Neural progenitor cell (in vitro differentiated cells): Measurements from ENCODE around the gene PDGFB. TPM values are rescaled to one million over a fixed set of nuclear protein-coding genes. Genes with fewer than 3 reads are reported as not detected.

Experiments
- DNase-seq: peaks from one replicate; pipeline ENCODE4 v3.0.0-alpha.2; 2016; ENCODE audit warnings: low spot score
- H2AFZ ChIP-seq: fragments of 200-600 bp; sonication (generic); replicated peaks from 2 replicates; pipeline ENCODE4 v1.6.1; 2016; ENCODE audit warnings: antibody characterized with exemption
- H3F3A ChIP-seq: fragments of 200-600 bp; sonication (generic); 2 replicates; pipeline ENCODE4 v1.6.1; 2016; ENCODE audit warnings: antibody characterized with exemption, low read depth
- H3K27ac ChIP-seq: fragments of 200-600 bp; sonication (generic); 2 replicates; pipeline ENCODE4 v1.5.1; 2016; ENCODE audit warnings: mild to moderate bottlenecking
- H3K27me3 ChIP-seq: fragments of 200-600 bp; sonication (generic); 2 replicates; pipeline ENCODE4 v1.6.1; 2016; ENCODE audit warnings: mild to moderate bottlenecking, moderate library complexity
- H3K36me3 ChIP-seq: fragments of 200-600 bp; sonication (generic); 2 replicates; pipeline ENCODE4 v1.5.1; 2016
- H3K4me1 ChIP-seq: fragments of 200-600 bp; sonication (generic); 2 replicates; pipeline ENCODE4 v1.6.1; 2016; ENCODE audit warnings: mixed run types
- H3K4me2 ChIP-seq: fragments of 200-600 bp; sonication (generic); 2 replicates; pipeline ENCODE4 v1.6.1; 2016
- H3K4me3 ChIP-seq: fragments of 200-600 bp; sonication (generic); 2 replicates; pipeline ENCODE4 v1.5.1; 2016
- H3K79me2 ChIP-seq: fragments of 200-600 bp; sonication (generic); 2 replicates; pipeline ENCODE4 v1.6.1; 2016; ENCODE audit warnings: low read depth
- H3K9ac ChIP-seq: fragments of 200-600 bp; sonication (generic); 2 replicates; pipeline ENCODE4 v1.6.1; 2016
- H3K9me3 ChIP-seq: fragments of 200-600 bp; sonication (generic); 2 replicates; pipeline ENCODE4 v1.5.1; 2016; ENCODE audit warnings: low read depth
- H4K20me1 ChIP-seq: fragments of 200-600 bp; sonication (generic); 2 replicates; pipeline ENCODE4 v1.6.1; 2016; ENCODE audit warnings: low read depth
- H3K27ac Mint-ChIP-seq: 3 replicates; pipeline ENCODE4 v1.8.0; 2021; ENCODE audit warnings: mixed read lengths
- H3K27me3 Mint-ChIP-seq: 2 replicates; pipeline ENCODE4 v1.8.0; 2022; ENCODE audit warnings: low read depth, mild to moderate bottlenecking, inconsistent platforms, moderate library complexity, mixed read lengths; ENCODE audit not compliant: insufficient read depth
- H3K36me3 Mint-ChIP-seq: 3 replicates; pipeline ENCODE4 v1.8.0; 2021; ENCODE audit warnings: mixed read lengths
- H3K4me1 Mint-ChIP-seq: 3 replicates; pipeline ENCODE4 v1.8.0; 2021; ENCODE audit warnings: mixed read lengths
- H3K4me3 Mint-ChIP-seq: 3 replicates; pipeline ENCODE4 v1.8.0; 2021; ENCODE audit warnings: mild to moderate bottlenecking, moderate library complexity, mixed read lengths
- H3K9me3 Mint-ChIP-seq: 3 replicates; pipeline ENCODE4 v1.8.0; 2020; ENCODE audit warnings: mixed read lengths
- CTCF ChIP-seq: fragments of 200-600 bp; sonication (generic); IDR thresholded peaks from 2 replicates; pipeline ENCODE4 v1.5.1; 2017; ENCODE audit warnings: antibody characterized with exemption, mild to moderate bottlenecking
- EZH2 ChIP-seq: fragments of 200-600 bp; sonication (generic); IDR thresholded peaks from 2 replicates; pipeline ENCODE4 v1.6.1; 2017; ENCODE audit warnings: antibody characterized with exemption, mild to moderate bottlenecking, moderate library complexity
- EZH2phosphoT487 ChIP-seq: fragments of 200-600 bp; sonication (generic); IDR thresholded peaks from 2 replicates; pipeline ENCODE4 v1.6.1; 2017; ENCODE audit warnings: antibody characterized with exemption
- total RNA-seq: library from RNA; depleted of rRNA; stranded (reverse); fragments of >200 nt; gene quantifications from 2 replicates; pipeline ENCODE4 v1.2.3, GENCODE V29; 2015; ENCODE audit warnings: low replicate concordance

PDGFB gene
- total RNA-seq, 1 donor from 2014 or later, result 0.15 TPM

GRCh38 chr22:39225591-39225990 is 19.2 kb downstream of the PDGFB start:
- Mint-ChIP-seq H3K27ac (no peak overlapping the region), H3K36me3 (no peaks in the 10 kb centered on the region), H3K4me1 (peaks cover 17% of the 10 kb centered on the region), H3K4me3 (no peak overlapping the region), H3K27me3 (peaks cover 19% of the 10 kb centered on the region), H3K9me3 (no peaks in the 10 kb centered on the region)
- Histone ChIP-seq H3K27me3 (peaks cover 21% of the 10 kb centered on the region), H2AFZ (no peak overlapping the region), H3F3A (peaks cover 16% of the 10 kb centered on the region), H3K79me2 (no peaks in the 10 kb centered on the region), H3K9ac (no peak overlapping the region), H3K36me3 (no peaks in the 10 kb centered on the region), H3K27ac (no peak overlapping the region), H4K20me1 (peaks cover 6% of the 10 kb centered on the region), H3K4me1 (peaks cover 12% of the 10 kb centered on the region), H3K4me3 (no peak overlapping the region), H3K9me3 (no peaks in the 10 kb centered on the region), H3K4me2 (no peak overlapping the region)
- TF ChIP-seq CTCF (no peak), EZH2 (no peak), EZH2phosphoT487 (no peak)
- no peak for DNase-seq

GRCh38 chr22:39224550-39224949 is 20.2 kb downstream of the PDGFB start:
- Histone ChIP-seq H3K4me3 (no peak overlapping the region), H3K79me2 (no peaks in the 10 kb centered on the region), H3K4me1 (peaks cover 7% of the 10 kb centered on the region), H3K9me3 (no peaks in the 10 kb centered on the region), H4K20me1 (peaks cover 4% of the 10 kb centered on the region), H3F3A (peaks cover 11% of the 10 kb centered on the region), H3K4me2 (no peak overlapping the region), H3K9ac (no peak overlapping the region), H2AFZ (no peak overlapping the region), H3K27me3 (peaks cover 11% of the 10 kb centered on the region), H3K27ac (no peak overlapping the region), H3K36me3 (no peaks in the 10 kb centered on the region)
- DNase-seq, result no peak
- Mint-ChIP-seq H3K27ac (no peak overlapping the region), H3K9me3 (peaks cover 6% of the 10 kb centered on the region), H3K4me3 (no peak overlapping the region), H3K27me3 (peaks cover 29% of the 10 kb centered on the region), H3K4me1 (peaks cover 17% of the 10 kb centered on the region), H3K36me3 (no peaks in the 10 kb centered on the region)
- no peak for TF ChIP-seq CTCF

- Histone ChIP-seq H4K20me1 (no peaks in the 10 kb centered on the region), H3K9ac (no peak overlapping the region), H3K4me2 (no peak overlapping the region), H3K4me3 (no peak overlapping the region), H3K36me3 (no peaks in the 10 kb centered on the region), H3F3A (peaks cover 5% of the 10 kb centered on the region), H3K79me2 (no peaks in the 10 kb centered on the region), H3K4me1 (peaks cover 9% of the 10 kb centered on the region), H3K27me3 (no peaks in the 10 kb centered on the region), H2AFZ (no peak overlapping the region), H3K9me3 (no peaks in the 10 kb centered on the region), H3K27ac (no peak overlapping the region)
- peaks cover 11% of the 10 kb centered on the region for H3K9me3 Mint-ChIP-seq
- peak; percentile 1 for DNase-seq
- H3K27me3 Mint-ChIP-seq, result peaks cover 34% of the 10 kb centered on the region
- no peaks in the 10 kb centered on the region for H3K36me3 Mint-ChIP-seq
- H3K27ac Mint-ChIP-seq, result peak overlapping the region; percentile 60
- H3K4me3 Mint-ChIP-seq, result no peak overlapping the region
- peaks cover 15% of the 10 kb centered on the region for H3K4me1 Mint-ChIP-seq
- TF ChIP-seq CTCF, result no peak
- TF ChIP-seq EZH2, result no peak
- TF ChIP-seq EZH2phosphoT487, result no peak
Observed at GRCh38 chr22:39223091-39223710, 21.6 kb downstream of the PDGFB start.
